Smooth muscle cell (in vitro differentiated cells): ENCODE measurements around the gene DLG2. TPM values are rescaled to one million over a fixed set of nuclear protein-coding genes. Genes with fewer than 3 reads are reported as not detected.

ENCODE experiments used
- DNase-seq: peaks from one replicate; lab custom pipeline; 2025; ENCODE audit not compliant: unreplicated experiment; lab: John Stamatoyannopoulos, UW
- H2AFZ ChIP-seq: fragments of 200-600 bp; sonication (generic); 2 replicates; pipeline ENCODE4 v1.6.0; 2016; ENCODE audit warnings: antibody characterized with exemption, low read depth, mild to moderate bottlenecking
- H3F3A ChIP-seq: fragments of 200-600 bp; sonication (generic); 2 replicates; pipeline ENCODE4 v1.6.0; 2017; ENCODE audit warnings: antibody characterized with exemption, low read depth
- H3K27ac ChIP-seq: fragments of 200-600 bp; sonication (generic); 2 replicates; pipeline ENCODE4 v1.5.1; 2016; ENCODE audit warnings: low read depth, mild to moderate bottlenecking
- H3K27me3 ChIP-seq: fragments of 200-600 bp; sonication (generic); 2 replicates; pipeline ENCODE4 v1.6.1; 2016; ENCODE audit warnings: low read depth, mild to moderate bottlenecking
- H3K36me3 ChIP-seq: fragments of 200-600 bp; sonication (generic); 2 replicates; pipeline ENCODE4 v1.5.1; 2016; ENCODE audit warnings: low read depth
- H3K4me1 ChIP-seq: fragments of 200-600 bp; sonication (generic); 2 replicates; pipeline ENCODE4 v1.5.1; 2016; ENCODE audit warnings: low read depth
- H3K4me2 ChIP-seq: fragments of 200-600 bp; sonication (generic); 2 replicates; pipeline ENCODE4 v1.6.0; 2016; ENCODE audit warnings: mild to moderate bottlenecking
- H3K4me3 ChIP-seq: fragments of 200-600 bp; sonication (generic); 2 replicates; pipeline ENCODE4 v1.5.1; 2016; ENCODE audit warnings: mild to moderate bottlenecking
- H3K79me2 ChIP-seq: fragments of 200-600 bp; sonication (generic); 2 replicates; pipeline ENCODE4 v1.6.0; 2016; ENCODE audit warnings: low read depth, mild to moderate bottlenecking
- H3K9ac ChIP-seq: fragments of 200-600 bp; sonication (generic); 2 replicates; pipeline ENCODE4 v1.6.0; 2016; ENCODE audit warnings: low read depth
- H3K9me3 ChIP-seq: fragments of 200-600 bp; sonication (generic); replicated peaks from 2 replicates; pipeline ENCODE4 v1.5.1; 2016; ENCODE audit warnings: low read depth
- H4K20me1 ChIP-seq: fragments of 200-600 bp; sonication (generic); 2 replicates; pipeline ENCODE4 v1.6.0; 2016; ENCODE audit warnings: low read depth
- WGBS: methylation state at CpG from one replicate; pipeline ENCODE4 v1.1.7; 2016; ENCODE audit warnings: low lambda C conversion rate; 5-methylcytosine and 5-hydroxymethylcytosine counted together
- polyA plus RNA-seq: library from polyadenylated mRNA; unstranded; fragments of >200 nt; fragmentation: Nextera tagmentation; extraction: Ambion mirVana; gene quantifications from 2 replicates; pipeline ENCODE4 v1.2.1, GENCODE V29; 2016
- total RNA-seq: library from RNA; depleted of rRNA; stranded (reverse); fragments of >200 nt; gene quantifications from 2 replicates; pipeline ENCODE4 v1.2.3, GENCODE V29; 2014
- TF ChIP-seq, protein P1 (sequence below): fragments of 200-600 bp; sonication (generic); IDR thresholded peaks from 2 replicates; pipeline ENCODE4 v1.5.1; 2017; ENCODE audit warnings: borderline replicate concordance, mild to moderate bottlenecking, antibody characterized with exemption; ENCODE audit not compliant: insufficient read depth, poor library complexity, severe bottlenecking

The DLG2 gene
- total and polyA plus RNA-seq, 2 experiments from 2014 or later: 0.74 to 1.1 TPM

DNA sequence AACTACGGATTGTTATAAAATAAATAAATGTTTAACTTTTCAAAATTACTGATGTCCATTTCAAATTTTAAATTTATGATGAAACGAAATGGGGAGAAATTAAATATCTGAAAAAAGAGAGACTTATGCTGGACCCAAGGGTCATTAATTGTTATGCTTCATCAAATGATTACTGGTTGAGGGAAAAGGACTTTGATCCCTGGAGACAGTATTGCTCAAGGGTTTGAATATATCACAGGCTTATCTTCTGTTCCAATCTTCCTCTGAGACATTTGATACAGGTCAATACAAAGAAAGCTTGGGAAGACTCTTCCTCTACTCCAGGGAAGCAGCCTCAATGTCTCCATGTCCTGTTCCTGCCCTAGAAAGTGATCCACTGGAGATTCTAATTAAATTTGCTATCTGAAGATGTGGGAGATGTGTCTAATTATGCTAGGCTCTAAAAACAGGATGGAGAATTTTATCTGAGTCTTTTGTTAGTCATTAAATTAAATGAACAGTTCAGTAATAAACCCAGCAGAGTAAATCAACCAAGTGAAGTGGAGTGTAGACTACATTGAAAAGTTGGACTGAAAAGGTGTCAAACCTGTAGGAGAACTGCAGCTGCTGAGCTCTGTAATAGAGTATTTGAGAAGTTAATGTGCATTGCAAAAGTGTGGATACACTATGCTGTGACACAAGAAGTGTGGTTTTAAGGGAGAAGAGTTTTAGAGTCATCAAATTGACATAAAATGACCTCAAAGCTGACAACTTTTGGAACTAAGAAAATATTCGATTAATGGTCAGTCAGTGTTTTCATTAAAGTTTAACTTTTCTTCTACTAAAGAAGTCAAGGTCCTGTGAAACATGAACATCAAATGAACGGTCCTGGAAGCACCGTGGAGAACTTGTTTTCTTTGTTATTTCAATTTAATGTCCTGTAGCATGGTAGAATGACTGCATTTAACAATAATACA is 1717.3 kb downstream of the DLG2 start:
- Histone ChIP-seq H3K4me2 (no peak overlapping the region), H3F3A (no peaks in the 10 kb centered on the region), H3K36me3 (no peaks in the 10 kb centered on the region), H3K79me2 (no peaks in the 10 kb centered on the region), H3K4me3 (no peak overlapping the region), H4K20me1 (no peaks in the 10 kb centered on the region), H3K9me3 (no peaks in the 10 kb centered on the region), H3K27me3 (no peaks in the 10 kb centered on the region), H3K27ac (no peak overlapping the region), H3K9ac (no peak overlapping the region), H3K4me1 (peaks cover 4% of the 10 kb centered on the region), H2AFZ (no peak overlapping the region)
- TF ChIP-seq, protein P1, sequence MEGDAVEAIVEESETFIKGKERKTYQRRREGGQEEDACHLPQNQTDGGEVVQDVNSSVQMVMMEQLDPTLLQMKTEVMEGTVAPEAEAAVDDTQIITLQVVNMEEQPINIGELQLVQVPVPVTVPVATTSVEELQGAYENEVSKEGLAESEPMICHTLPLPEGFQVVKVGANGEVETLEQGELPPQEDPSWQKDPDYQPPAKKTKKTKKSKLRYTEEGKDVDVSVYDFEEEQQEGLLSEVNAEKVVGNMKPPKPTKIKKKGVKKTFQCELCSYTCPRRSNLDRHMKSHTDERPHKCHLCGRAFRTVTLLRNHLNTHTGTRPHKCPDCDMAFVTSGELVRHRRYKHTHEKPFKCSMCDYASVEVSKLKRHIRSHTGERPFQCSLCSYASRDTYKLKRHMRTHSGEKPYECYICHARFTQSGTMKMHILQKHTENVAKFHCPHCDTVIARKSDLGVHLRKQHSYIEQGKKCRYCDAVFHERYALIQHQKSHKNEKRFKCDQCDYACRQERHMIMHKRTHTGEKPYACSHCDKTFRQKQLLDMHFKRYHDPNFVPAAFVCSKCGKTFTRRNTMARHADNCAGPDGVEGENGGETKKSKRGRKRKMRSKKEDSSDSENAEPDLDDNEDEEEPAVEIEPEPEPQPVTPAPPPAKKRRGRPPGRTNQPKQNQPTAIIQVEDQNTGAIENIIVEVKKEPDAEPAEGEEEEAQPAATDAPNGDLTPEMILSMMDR: no peak
- 90% methylated on average over 5 of the region's 5 CpGs for WGBS
- DNase-seq: no peak

DNA sequence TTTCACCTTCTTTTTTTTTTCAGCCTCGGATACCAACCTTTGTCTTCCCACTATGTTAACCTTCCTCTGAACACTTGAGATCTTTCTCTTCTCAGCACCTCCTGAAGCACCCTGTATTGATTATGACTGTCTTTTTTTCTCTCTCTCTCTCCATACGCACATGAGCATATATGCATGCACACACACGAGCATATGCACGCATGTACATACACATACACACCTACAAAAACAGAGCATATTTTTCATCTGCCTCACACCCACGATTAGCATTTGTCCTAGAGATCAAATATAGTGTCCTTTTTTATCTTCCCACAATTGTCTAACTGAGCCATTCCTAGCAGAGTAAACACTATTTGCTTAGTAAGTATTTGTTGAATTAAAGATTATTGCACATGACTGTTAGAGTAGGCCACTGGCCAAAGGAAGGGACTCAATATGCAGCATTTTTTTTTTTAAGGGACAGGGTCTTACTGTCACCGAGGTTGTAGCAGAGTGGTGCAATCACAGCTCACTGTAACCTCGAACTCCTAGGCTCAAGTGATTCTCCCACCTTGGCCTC is 1718.8 kb downstream of the DLG2 start:
- Histone ChIP-seq H2AFZ (no peak overlapping the region), H4K20me1 (no peaks in the 10 kb centered on the region), H3F3A (no peaks in the 10 kb centered on the region), H3K4me1 (peaks cover 8% of the 10 kb centered on the region), H3K9ac (no peak overlapping the region), H3K4me2 (no peak overlapping the region), H3K36me3 (no peaks in the 10 kb centered on the region), H3K79me2 (no peaks in the 10 kb centered on the region), H3K27me3 (no peaks in the 10 kb centered on the region), H3K4me3 (no peak overlapping the region), H3K27ac (no peak overlapping the region), H3K9me3 (no peaks in the 10 kb centered on the region)
- TF ChIP-seq, protein P1: no peak
- WGBS: 96% methylated on average over 7 of the region's 7 CpGs
- no peak for DNase-seq

DNA sequence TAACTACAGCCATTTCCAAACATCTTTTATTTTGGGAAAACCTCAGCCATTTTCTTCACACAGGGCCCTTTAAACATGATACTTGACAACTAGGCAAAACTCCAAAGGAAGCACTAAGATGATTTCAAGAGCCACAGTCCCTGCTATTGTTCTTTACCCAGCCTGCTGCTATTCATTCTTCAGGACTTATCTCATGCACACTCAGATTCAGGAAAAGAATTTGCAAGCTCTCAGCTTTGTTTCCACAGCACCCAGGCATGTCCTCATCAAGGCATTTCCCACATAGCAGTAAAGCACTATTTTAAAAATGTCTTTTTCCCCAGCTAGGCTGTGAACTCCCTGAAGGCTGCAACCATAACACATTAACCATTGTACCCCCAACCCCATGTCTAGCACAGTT is 1731.6 kb downstream of the DLG2 start:
- no peaks in the 10 kb centered on the region for H3K9me3 ChIP-seq
- no peaks in the 10 kb centered on the region for H3K27me3 ChIP-seq
- TF ChIP-seq, protein P1: no peak
- no peaks in the 10 kb centered on the region for H3F3A ChIP-seq
- no peak overlapping the region for H3K4me2 ChIP-seq
- peaks cover 4% of the 10 kb centered on the region for H3K4me1 ChIP-seq
- H3K9ac ChIP-seq: no peak overlapping the region
- H3K4me3 ChIP-seq: no peak overlapping the region
- DNase-seq: no peak
- H3K36me3 ChIP-seq: no peaks in the 10 kb centered on the region
- peak overlapping the region; percentile 47 for H2AFZ ChIP-seq
- no peak overlapping the region for H3K27ac ChIP-seq
- no peaks in the 10 kb centered on the region for H3K79me2 ChIP-seq
- H4K20me1 ChIP-seq: no peaks in the 10 kb centered on the region

DNA sequence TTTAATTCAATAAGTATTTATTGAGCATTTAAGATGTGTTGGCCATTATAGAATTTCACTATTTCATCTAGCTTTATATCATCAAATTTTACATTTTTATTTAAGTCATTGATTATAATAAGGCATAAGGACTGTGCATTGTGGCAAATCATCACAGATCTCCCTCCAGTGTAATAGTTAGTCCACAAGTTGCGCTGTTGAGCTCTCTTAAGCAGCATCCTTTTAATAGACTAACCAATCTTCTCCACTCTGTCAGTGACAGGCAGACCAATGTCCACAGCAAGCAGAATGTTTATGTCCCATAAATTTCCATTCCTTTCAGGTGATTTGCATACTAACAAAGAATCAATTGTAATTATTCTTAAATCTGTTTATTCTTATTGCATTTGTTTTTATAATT is 1745.7 kb downstream of the DLG2 start:
- Histone ChIP-seq H3K9me3 (no peaks in the 10 kb centered on the region), H3F3A (no peaks in the 10 kb centered on the region), H2AFZ (no peak overlapping the region), H4K20me1 (no peaks in the 10 kb centered on the region), H3K4me3 (no peak overlapping the region), H3K27ac (no peak overlapping the region), H3K4me2 (no peak overlapping the region), H3K4me1 (no peaks in the 10 kb centered on the region), H3K9ac (no peak overlapping the region), H3K36me3 (no peaks in the 10 kb centered on the region), H3K79me2 (no peaks in the 10 kb centered on the region), H3K27me3 (peaks cover 14% of the 10 kb centered on the region)
- TF ChIP-seq, protein P1: no peak
- DNase-seq: no peak
- WGBS: 96% methylated on average over 1 of the region's 1 CpG
